ENCODE data around the gene LRP11. TPM values are rescaled to one million over a fixed set of nuclear protein-coding genes. Genes with fewer than 3 reads are reported as not detected.
A peak's percentile ranks its signal among the peaks of the same experiment; 100 is the strongest.
"Not testable (repeated sequence)": the region's sequence is repeated elsewhere in the genome, so short reads cannot be mapped to it uniquely, and the experiment has no call there.

Gene LRP11
- total RNA-seq, 1 experiment from 2014 or later = 50.9 TPM

DNA sequence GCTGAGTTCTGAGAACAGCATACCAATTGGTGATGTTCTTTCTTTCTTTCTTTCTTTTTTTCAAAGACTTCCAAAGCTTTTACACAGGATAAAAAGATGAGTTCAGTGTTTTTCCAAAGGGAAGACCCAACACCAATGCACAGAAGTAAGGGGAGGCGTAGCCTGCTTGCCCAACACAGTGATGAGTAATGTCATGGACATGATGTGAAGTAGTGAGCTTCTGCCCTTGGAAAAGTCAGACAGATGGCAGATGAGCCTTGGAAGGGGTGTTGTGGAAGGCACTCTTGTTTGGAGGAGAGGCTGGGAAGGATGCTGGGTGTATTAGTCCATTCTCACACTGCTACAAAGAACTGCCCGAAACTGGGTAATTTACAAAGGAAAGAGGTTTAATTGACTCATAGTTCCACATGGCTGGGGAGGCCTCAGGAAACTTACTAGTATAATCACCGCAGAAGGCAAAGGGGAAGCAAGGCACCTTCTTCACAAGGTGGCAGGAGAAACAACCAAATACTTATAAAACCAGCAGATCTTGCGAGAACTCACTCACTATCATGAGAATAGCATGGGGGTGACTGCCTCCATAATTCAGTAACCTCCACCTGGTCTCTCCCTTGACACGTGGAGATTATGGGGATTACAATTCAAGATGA is 12.6 kb downstream of the LRP11 start:
- DNase-seq (ENCODE audit: low read depth) = peak; percentile 49

DNA sequence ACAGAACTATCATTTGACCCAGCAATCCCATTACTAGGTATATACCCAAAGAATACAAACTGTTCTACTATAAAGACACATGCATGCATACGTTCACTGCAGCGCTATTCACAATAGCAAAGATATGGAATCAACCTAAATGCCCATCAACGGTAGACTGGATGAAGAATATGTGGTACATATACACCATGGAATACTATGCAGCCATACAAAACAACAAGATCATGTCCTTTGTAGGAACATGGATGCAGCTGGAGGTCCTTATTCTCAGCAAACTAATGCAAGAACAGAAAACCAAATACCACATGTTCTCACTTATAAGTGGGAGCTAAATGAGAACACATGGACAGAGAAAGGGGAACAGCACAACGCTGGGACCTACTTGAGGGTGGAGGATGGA is 15.8 kb downstream of the LRP11 start:
- not testable (repeated sequence) for DNase-seq (ENCODE audit: low read depth)

DNA sequence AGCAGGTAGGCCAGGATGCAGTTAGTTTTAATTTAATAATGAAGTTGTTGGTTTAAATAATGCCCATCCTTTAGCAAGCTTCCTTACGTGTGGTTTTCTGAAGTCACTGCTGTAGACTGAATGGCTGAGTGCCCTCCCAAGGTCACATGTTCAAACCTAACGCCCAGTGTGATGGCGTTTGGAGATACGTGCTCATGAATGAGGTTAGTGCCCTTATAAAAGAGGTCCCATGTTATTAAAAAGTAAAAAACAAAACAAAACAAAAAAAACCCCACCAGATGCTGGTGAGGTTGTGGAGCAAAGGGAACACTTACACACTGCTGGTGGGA is 16.3 kb downstream of the LRP11 start:
- no peak for DNase-seq (ENCODE audit: low read depth)

DNA sequence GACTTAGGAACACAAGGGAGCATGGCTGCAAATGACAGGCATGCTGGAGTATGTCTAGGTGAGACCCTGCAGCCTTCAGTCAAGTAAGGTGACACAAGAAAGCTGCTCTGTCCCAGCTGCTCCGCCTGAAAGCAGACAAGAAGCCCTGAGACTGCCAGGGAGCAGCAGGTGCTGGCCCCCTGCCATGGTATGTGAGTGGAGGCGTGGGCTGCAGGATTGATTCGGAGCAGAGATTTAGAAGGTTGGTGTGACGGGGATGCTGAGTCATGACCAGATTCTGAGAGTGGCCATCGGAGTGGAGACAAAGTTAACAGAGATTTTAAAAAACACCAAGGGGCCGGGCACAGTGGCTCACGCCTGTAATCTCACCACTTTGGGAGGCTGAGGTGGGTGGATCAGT is 17.8 kb downstream of the LRP11 start:
- peak; percentile 86 for DNase-seq (ENCODE audit: low read depth)

DNA sequence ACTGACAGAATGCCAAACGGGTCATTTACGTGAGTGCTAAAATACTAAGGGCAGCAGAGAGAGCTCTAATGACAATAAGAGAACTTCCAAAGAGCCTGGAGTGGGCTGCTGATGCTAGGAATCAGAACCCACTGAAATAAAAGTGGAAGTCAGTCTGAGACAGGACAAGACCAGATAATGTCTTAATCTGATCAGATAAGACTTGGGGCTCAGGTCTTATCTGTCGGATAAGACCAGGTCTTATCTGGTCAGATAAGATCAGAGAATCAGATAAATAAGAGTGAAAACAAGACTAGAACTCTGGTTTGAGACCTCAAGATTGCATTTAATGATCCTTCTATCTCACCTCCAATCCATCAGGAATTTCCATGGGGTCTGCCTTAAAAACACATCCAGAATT is 18.6 kb downstream of the LRP11 start:
- DNase-seq (ENCODE audit: low read depth) = no peak

DNA sequence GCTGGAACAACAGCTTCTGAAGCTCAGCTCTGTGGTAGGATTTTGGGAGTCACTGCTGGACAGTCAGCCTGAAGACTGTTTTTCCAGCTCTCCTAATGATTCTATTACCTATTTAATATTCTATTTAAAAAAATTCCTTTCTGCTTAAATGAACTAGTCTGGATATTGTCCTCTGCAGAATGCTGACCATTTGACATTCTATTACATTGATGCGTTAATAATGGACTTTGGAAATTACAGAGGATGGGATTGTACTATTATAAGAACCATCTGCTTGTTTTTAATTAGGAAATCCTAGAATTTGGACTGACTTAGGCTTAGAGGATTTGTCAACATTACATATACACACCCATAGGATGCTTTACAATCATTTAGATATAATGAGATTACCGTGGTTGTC is 19.7 kb downstream of the LRP11 start:
- DNase-seq (ENCODE audit: low read depth) = no peak

DNA sequence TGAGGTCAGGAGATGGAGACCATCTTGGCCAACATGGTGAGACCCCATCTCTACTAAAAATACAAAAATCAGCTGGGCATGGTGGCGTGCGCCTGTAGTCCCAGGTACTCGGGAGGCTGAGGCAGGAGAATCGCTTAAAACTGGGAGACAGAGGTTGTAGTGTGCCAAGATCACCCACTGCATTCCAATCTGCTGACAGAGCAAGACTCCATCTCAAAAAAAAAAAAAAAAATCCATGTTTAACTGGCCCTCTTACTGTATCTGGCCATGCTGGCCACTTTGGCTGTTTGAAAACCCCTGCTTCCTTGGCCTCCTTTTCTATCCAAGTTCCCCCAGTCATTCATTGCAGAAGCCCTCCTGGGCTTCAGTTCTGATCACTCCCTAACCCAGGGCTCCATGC is 20.1 kb downstream of the LRP11 start:
- peak; percentile 46 for DNase-seq (ENCODE audit: low read depth)

DNA sequence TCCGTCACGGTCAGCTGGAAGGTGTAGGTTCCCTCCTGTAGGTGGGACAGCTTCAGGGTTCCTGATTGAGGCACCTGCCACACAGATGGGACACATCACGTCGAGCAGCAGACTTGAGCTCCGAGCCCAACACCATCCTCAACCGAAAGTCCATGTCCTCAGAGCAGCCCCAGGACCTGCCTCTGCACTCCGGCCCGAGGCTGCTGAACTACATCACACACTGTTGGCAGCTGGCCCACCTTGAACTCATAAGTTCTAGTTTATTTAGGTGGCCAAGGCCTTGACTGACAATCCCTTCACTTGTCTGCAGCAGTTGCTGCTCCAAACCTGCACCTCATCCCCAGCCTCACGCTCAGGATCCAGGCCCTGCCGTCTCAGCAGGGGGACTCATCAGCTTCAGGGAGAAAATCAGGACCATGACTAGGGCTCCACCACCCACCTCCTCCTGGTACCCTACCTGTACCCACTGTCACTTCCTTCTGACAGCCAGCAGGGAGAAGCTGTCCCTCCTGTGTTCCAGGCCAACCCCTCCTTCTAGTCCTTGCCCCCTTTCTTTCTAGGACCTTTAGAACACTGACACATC is 21.0 kb downstream of the LRP11 start:
- no peak for DNase-seq (ENCODE audit: low read depth)

DNA sequence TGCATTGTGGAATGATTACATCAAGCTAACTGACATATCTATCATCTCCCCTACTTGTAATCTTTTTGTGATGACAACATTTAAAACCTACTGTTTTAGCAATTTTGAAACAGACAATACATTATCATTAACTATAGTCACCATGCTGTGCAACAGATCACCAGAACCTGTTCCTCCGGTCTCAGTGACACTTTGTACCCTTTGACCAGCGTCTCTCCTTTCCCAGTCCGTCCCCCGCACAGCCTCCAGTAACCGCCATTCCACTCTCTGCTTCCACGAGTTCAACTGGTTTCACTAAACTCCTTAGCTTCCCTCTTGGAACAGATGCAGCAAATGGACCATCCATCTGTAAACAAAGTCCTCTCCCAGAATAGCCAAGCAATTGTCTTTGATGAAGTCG is 21.8 kb downstream of the LRP11 start:
- DNase-seq (ENCODE audit: low read depth) = no peak

DNA sequence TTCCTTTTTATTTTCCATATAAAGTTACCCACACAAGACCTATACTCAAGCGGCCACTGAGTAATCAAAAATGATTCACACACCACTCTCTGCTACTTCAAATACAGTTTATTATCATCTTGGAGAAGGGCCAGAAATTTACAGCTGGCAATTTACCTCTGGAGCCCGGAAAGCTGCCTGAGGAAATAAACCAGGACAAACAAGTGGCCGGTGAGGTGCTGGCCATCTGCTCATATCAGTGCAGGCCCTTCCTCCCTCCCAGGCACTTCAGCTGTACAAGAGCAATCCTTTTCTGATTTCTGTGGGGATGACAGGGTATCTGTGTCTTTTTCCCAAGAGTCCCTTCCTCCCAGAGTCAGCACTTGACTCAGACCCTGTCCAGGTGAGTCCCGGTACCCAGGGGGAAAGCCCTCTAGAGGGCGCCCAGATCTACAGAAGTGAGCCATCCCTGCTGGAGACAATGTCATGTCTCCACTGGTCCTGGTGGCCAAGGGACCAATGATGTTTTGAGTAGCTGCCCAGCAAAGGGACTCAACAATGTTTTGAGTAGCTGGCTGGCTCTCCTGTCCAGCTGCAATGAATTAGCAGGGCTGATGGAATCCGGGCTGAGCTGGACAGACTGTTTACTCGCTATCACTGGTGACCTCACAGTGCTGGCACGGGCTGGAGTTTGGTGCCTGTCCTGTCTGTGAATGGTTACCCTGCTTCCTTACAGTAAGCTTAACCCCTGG is 23.6 kb downstream of the LRP11 start:
- peak; percentile 43 for DNase-seq (ENCODE audit: low read depth)

DNA sequence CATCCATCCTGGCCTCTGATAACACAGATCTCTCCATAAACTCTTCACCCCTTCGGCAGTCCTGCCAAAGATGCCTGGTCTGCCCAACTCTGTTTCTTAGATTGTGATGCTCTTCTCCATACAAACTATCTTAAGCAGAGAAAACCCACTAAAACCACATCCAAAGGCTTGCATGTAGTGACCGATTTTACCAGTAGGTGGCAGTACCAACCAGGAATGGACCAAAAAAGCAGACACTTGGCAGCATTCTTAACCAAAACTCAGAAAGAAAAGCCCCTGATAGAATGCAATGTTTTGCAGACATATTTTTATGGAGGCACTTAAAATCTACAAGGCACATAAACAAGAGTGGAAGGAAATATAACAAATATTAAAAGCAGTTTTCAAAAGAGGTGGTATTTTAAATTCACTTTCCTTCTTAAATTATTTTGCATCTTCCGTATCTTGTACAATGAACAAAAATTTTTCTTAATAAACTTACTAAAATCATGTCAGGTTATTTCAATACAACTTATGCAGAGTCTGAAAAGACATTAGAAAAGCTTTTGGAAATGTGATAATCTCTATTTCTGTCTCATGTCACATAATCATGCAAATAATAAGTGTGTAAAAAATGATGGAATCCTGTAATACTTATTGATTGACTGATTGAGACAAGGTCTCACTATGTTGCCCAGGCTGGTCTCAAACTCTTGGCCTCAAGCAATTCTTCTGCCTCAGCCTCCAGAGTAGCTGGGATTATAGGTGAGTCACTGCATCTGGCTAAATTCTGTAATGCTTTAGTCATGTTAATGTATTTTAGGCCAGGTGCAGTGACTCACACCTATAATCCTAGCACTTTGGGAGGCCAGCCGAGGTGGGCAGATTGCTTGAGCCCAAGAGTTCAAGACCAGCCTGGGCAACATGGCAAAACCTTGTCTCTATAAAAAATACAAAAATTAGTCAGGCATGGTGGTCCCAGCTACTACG is 29.4 kb downstream of the LRP11 start:
- peak; percentile 69 for DNase-seq (ENCODE audit: low read depth)

DNA sequence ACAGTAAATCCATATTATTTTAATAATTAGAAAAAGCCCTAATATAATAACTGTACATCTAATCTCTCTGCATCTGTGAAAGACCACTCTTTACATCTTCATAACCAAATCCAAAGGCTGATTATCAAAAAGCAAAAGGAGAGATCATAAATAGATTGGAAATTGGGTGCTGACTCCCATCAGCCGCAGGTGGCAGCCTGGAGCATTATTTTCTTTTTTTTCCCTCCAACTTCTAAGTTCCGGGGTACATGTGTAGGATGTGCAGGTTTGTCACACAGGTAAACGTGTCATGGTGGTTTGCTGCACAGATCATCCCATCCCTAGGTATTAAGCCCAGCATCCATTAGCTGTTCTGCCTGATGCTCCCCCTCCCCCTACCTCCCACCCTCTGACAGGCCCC is 30.5 kb downstream of the LRP11 start:
- DNase-seq (ENCODE audit: low read depth) = no peak

DNA sequence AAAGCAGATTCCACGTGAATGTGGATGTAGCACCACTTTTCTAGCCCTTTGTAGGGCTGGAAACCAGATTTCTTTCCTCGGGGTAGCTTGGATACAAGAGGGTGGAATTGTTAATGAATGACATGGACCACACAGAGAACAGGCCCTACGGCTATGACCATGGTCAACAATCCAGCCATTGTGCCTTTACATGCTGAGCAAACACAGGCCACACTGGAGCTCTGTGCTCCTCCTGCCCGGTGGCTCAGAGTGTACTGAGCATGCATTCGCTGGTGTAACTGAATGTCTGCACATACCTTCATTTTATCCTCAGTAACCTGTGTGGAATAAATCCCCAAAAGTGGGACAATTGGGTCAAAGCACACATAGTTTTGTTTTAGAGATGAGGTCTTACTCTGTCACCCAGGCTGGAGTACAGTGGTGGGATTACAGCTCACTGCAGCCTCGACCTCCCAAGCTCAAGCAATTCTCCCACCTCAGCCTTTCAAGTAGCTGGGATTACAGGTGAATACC is 32.8 kb downstream of the LRP11 start:
- no peak for DNase-seq (ENCODE audit: low read depth)

DNA sequence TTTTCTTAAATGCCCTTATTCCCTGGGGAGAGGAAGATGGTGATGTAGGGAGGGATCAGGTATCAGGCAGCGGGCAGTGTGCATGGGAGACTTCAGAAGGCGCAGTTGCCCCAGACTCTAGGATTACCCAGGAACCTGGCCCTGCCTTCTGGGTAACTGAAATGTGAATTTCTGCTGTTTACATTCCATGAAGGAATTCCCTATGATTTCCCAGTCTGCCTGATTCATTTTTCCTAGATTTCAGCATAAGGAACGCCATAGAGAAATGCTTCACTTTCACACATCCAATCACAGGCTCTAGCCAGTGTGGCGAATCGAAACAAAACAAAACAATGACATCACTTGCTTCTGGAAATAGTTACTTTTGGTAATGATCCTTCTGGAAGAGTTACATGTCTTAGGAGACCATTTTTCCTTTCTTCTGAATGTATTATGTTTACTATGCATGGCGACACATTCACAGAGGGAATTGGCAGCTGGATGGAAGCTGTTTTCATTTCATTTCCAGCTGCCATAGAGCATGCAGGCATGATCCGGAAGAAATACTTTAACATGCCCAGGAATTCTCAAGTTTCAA is 33.3 kb downstream of the LRP11 start:
- peak; percentile 70 for DNase-seq (ENCODE audit: low read depth)

DNA sequence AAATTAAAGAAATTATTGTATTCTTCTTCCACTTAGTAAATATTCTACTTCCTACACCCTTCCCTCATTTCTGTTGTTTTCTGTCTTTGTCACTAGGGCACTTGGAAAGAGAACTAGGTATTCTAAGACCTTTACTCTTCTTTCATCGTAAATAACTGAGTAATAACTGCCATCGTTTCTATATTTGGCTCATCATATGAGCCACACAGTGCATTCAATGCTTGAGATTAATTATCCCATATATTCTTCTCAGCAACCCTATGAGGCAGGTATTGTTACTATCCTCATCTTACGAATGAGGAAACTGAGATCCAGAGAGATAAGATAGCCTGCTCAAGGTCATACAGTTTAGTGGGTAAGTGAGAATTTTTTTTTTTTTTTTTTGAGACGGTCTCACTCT is 38.9 kb downstream of the LRP11 start:
- DNase-seq (ENCODE audit: low read depth) = no peak

DNA sequence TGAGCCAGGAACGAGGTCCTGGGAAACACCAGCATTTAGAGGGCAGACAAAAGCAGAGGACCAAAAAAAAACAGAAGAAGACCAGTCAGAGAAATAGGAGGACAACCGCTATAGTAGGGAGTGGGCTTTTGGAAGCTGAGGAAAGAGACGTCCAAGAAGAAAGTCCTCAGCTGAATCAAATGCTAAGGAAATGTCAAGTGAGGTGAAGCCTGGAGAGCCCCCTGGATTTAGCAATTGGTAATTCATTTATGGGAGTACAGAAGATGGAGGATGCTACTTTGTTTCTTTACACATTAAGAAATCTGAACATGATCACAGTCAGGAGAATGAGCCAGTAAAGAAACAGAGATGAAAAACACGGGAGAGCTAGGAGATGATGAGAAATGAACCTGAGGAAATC is 41.1 kb downstream of the LRP11 start:
- no peak for DNase-seq (ENCODE audit: low read depth)

DNA sequence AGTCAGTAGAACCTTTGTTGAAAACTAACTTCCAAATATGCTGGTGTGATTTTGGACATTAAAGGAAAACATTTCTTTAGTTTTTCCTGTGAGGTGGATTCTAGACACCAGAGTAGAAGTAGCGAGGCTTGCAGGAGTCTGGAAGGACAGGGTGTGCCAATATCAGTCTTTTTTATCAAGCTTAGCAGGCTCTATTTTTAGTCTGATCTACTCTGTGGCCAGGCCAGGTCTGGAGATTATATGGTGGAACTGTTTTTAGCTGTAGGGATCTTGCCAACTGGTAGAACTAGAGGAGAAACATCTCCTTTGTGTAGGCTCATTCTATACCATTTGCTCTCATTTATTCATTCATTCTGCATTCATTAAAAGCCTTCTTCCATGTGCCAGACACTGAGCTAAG is 42.7 kb downstream of the LRP11 start:
- DNase-seq (ENCODE audit: low read depth) = no peak

DNA sequence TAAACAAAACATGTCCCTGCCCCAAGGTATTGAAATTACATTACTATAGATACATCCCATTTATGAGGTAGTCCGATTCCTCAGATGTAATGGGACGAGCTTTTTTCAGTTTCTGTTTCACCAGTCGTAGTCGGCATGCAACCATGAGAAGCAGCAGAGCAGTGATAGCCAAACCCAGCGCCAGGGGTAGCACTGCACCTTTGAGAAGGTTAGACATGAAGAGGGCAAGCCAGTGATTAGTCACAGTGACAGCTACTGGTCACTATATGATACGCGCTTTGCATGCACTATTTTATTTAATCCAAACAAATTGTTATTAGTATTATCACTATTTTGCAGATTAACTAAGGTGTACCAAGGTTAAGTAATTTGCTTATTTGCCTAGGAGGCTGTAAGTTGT is 43.7 kb downstream of the LRP11 start:
- no peak for DNase-seq (ENCODE audit: low read depth)

DNA sequence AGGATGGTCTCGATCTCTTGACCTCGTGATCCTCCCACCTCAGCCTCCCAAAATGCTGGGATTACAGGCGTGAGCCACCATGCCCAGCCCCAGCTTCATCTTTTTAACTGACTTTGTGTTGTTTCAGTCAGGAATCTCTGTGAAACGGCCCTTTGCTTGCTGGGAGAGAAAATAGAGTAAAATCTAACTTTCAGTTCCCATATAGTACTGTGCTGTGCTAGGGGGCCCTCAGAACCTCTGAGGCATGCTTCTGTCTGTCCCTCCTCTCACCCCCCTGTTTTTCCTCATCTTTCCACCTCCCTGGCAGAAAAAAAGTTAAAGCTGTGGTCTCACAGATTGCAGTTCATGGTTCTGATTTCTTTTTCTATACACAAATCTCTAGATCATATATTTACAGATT is 48.4 kb downstream of the LRP11 start:
- no peak for DNase-seq (ENCODE audit: low read depth)

DNA sequence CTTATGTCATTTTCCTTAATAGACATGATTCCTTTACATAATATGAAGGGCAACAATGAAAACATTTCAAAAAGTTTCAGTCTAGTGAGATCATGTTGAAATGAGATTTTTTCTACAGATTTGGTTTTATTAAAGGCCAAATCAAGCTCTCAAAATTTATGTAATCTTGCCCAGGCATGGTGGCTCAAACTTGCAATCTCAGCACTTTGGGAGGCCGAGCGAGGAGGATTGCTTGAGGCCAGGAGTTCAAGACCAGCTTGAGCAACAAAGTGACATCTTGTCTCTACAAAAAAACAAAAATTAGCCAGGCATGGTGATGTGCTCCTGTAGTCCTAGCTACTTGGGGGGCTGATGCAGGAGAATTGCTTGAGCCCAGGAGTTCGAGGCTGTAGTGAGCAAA is 50.8 kb downstream of the LRP11 start:
- DNase-seq (ENCODE audit: low read depth) = no peak

DNA sequence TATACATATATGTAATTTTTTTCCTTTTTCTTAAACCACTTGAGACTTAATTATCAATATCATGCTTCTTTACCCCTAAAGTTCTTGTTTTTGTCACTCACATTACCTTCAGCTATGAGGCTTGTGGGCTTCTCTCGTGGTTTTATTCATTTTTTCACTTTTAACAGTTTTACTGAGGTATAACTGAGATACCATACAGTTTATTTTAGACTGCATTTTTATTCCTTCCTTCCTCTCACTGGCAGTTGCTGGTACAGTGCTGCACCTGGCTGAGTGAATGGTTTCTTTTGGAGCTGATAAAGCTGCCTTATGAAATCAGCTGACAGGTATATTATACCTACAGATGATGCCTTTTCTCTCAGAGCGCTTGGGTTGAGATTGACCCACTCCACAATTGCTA is 54.4 kb downstream of the LRP11 start:
- no peak for DNase-seq (ENCODE audit: low read depth)

DNA sequence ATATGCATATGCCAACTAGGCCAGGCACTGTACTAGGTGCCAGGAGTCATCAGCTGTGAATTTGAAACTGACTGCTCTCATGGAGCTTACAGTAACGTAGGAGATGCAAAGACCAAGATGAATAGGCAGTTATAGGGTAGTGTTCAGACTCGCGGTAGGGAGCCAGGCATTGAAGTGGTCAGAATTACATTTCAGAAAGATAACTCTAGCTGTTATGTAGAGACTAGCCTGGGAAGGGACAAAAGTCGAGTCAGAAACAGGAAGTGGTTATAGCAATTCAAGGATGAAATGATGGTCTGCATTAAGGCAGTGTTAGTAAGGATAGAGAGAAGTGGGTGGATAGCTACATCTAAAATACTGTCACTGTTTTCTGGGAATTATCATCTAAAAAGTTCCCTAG is 58.0 kb downstream of the LRP11 start:
- peak; percentile 3 for DNase-seq (ENCODE audit: low read depth)
